NCI-H2107 treated with DMSO at 0.1 percent for 48 hours (cell line): ENCODE results near the gene NSD2.

ENCODE experiments used
- DNase-seq: peaks from one replicate; lab custom pipeline; 2025; ENCODE audit not compliant: unreplicated experiment; lab: John Stamatoyannopoulos, UW

The NSD2 gene

DNA sequence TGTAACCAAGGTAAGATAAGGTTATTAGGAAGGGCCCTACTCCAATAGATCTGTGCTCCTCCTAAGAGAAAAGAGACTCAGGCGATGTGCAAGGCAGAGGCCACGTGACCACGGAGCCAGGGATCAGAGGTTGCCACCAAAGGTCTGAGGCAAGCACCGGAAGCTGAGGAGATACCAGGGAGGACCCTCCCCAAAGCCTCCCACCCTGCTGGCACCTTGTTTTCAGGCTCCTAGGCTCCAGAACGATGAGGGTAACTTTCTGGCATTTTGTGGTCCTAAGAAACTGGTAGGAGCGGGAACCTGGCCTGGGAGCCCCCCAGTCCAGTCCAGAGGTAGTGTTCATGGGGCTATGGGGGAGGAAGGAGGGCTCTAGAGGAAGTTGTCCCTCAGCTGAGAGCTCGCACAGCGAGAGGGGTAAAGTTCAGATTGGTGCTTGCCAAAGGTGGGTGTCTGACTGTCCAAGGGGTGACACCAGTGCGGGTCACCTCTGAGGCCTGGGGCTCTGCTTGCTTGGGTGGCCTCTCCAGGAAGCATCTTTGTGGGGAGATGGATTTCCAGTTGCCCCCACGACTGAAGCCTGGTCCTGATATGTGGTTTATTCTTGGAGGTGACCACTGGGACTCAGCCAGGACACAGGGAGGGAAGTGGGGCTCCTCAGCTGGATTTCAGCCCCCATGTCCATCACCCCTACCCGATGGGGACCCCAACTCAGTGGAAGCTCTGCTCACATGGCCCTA lies 7.7 kb upstream of the NSD2 start:
- no peak for DNase-seq

GRCh38 chr4:1864076-1865008 lies 6.9 kb upstream of the NSD2 start:
- DNase-seq: no peak

DNA sequence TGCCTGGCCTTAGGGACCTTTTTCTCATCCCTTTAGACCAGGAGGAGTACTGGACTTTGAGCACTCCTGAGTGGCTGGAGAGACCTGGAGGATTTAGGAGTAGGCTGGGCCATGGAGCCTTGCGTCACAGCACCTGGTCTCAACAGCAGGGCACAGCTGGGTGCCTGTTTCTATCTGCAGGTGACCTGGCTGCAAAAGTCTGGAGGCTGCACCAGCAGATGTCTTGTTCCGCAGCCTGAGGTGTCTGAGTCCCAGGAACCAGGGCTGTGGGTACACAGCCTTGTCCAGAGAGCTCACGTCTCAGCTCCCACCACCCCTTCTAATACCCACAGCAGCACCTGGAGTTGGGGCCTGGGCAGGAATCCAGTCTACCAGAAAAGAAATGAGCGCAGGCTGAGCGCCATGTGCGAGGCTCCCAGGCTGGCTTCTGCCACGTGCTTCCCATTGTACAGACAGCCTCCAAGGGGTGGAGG lies 5.0 kb upstream of the NSD2 start:
- DNase-seq: peak; percentile 56

DNA sequence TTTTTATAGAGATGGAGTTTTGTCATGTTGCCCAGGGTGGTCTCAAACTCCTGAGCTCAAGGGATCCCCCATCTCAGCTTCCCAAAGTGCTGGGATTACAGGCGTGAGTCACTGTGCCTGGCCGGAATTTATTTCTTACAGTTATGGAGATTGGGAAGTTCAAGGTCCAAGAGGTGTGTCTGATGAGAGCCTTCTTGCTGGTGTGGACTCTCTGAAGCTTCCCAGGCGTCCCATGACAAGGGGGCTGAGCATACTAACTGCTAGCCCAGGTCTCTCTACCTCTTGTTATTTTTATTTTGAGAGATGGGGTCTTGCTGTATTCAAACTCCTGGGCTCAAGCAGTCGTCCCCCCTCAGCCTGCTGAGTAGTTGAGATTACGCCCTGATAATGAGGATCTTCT lies 2.9 kb upstream of the NSD2 start:
- no peak for DNase-seq

DNA sequence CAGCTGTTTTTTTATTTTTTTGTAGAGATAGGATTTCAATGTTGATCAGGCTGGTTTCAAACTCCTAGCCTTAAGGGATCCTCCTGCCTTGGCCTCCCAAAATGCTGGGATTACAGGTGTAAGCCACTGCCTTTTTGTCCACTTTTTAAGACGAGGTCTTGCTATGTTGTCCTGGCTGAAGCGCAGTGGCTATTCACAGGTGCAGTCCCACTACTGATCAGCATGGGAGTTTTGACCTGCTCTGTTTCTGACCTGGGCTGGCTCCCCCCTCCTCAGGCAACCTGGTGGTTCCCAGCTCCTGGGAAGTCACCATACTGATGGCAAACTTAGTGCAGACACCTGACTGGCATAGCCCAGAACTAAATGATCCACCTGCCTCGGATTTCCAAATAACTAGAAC lies 2.3 kb upstream of the NSD2 start:
- DNase-seq: no peak

GRCh38 chr4:1869530-1870327 lies 1.5 kb upstream of the NSD2 start:
- no peak for DNase-seq

- DNase-seq: peak; percentile 60
These were observed 940 bp upstream of the NSD2 start for GRCh38 chr4:1870328-1870577.

- DNase-seq: no peak
These were observed 353 bp downstream of the NSD2 start for GRCh38 chr4:1871471-1872021.

- DNase-seq: no peak
These were observed 1.7 kb downstream of the NSD2 start for GRCh38 chr4:1872870-1873269.

GRCh38 chr4:1873291-1873690 lies 2.1 kb downstream of the NSD2 start:
- no peak for DNase-seq

- DNase-seq: no peak
These were observed 2.6 kb downstream of the NSD2 start for GRCh38 chr4:1873776-1874175.

GRCh38 chr4:1874201-1874600 lies 3.0 kb downstream of the NSD2 start:
- DNase-seq: no peak

- no peak for DNase-seq
These were observed 8.3 kb downstream of the NSD2 start for GRCh38 chr4:1879485-1879884.

DNA sequence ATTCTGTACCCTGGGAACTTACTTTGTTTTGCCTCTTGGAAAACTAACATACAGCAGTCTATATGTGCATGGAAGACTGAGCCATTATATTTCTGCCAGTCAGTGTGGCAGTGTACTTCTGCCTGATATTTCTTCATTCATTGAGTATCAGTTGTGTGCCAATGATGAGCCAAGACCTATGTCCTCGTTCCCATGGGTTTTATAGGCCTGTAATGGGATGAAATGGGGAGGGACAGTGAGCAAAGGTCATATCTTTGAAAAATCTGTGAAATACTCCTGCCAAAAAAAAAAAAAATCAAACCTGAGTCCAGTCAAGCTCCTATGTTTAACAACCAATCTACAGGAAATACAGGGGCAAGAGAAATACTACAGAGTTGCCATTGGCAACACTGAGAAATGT lies 9.1 kb downstream of the NSD2 start:
- no peak for DNase-seq

GRCh38 chr4:1882850-1883271 lies 11.7 kb downstream of the NSD2 start:
- DNase-seq: no peak

DNA sequence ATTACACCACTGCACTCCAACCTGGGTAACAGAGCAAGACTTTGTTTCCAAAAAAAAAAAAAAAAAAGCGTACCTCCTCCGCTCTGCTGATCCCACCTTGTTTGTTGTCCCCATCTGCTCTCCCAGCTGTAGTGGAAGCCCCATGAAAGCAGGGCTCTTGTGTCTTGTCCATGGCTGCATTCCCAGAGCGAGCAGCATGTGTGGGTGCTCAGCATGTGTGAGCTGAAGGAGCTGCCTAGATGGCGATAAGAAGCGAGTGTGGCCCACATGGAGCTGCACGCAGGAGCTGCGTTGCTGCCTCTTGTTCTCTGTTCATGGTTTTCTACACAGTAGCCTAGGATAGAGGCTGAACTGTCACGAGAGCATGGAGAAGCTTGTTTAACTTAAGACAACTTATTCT lies 12.4 kb downstream of the NSD2 start:
- DNase-seq: no peak

DNA sequence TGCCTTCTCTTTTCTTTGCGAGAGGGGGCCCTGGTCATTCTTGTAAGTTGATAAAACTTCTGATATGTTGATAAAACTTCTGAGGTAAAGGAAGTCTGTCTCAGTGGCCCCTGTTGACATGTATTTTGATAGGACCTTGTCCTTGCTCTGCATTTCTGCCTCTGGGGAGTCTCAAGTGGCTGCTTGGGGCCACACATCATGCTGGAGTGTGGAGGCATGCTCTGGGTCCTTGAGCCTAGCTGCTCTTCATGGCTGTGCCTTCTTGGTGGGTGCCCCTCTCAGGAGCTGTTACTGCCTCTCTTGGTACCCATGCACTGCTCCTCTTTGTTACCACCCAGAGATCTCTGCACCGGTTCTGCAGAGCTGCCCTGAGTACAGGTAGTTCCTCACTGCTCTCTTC lies 14.2 kb downstream of the NSD2 start:
- DNase-seq: no peak

GRCh38 chr4:1887052-1887451 lies 15.9 kb downstream of the NSD2 start:
- no peak for DNase-seq

DNA sequence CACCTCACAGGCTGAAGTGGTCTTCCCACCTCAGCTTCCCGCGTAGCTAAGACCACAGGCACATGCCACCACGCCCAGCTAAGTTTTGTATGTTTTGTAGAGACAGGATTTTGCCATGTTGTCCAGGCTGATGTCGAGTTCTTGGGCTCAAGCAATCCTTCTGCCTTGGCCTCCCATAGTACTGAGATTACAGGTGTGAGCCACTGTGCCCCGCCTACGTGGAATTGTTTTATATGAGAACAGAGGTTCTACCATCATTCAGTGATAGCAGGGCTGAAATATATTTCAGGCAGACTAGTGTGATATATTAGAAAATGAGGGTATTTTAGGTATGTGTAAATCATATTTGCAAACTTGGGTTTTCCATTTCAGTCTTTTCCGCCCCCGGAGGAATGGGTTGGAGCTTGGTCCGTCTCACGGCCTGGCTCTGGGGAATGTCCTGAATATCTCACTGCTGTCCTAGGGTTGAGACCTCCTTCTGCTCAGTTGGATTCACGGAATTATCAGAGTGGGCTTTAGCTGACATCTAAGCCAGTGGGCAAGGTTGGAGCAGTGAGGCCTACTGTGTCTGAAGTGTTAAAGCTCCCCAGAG lies 19.9 kb downstream of the NSD2 start:
- no peak for DNase-seq

DNA sequence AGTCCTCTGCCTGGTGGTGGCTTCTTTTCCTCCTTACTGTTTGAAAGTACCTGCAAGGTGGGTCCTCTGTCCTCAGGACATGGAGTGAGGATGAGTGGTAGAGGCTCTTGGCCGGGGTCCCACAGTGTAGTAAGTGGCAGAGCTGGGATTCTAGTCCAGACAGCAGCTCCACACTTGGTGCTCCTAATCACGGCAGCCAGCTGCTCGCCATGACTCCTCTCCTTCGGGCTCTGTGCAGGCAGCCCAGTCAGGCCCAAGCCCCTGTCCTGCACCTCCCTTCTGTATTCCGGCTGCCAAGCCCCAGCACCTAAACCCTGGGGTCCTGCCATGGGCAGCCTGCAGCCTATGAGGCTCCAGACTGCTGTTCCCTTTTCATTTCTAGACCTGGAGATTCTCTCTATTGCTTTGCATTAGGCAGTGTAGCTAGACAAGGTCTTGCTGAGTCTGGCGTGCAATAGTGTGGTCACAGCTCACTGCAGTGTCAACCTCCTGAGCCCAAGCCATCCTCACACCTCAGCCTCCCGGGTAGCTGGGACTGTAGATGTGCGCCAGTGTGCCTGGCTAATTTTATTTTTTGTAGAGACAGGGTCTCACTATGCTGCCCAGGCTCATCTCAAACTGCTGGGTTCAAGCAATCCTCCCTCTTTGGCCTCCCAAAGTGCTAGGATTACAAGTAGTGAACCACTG lies 24.9 kb downstream of the NSD2 start:
- DNase-seq: no peak

DNA sequence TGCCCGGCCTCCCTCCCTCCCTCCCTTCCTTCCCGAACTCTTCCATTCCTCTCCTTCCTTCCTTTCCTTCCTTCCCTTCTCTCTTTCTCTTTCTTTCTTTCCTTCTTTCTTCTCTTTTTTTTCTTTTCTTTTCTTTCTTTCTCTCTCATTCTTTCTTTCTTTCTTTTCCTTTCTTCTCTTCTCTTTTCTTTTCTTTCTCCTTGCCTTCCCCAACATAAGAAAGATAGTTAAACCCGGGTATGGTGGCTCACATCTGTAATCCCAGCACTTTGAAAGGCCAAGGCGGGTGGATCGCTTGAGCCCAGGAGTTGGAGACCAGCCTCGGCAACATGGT lies 25.4 kb downstream of the NSD2 start:
- no peak for DNase-seq
